WTC11 (cell line): ENCODE results near the gene ZNF415.

Experiments
- TF ChIP-seq, protein P1 (sequence below): sonication (generic); formaldehyde crosslinking; IDR thresholded peaks from 2 replicates; pipeline ENCODE4 v1.8.1; 2023; ENCODE audit warnings: mild to moderate bottlenecking, missing genetic modification reagents
- TF ChIP-seq, protein P2 (sequence below): sonication (generic); formaldehyde crosslinking; IDR thresholded peaks from 2 replicates; pipeline ENCODE4 v1.8.0; 2023; ENCODE audit warnings: missing genetic modification reagents
- TF ChIP-seq, protein P3 (sequence below): fragments of 200-600 bp; IDR thresholded peaks from 2 replicates; pipeline ENCODE4 v1.8.0; 2022; ENCODE audit warnings: antibody characterized with exemption
- TF ChIP-seq, protein P4 (sequence below): sonication (generic); formaldehyde crosslinking; IDR thresholded peaks from 2 replicates; pipeline ENCODE4 v1.8.0; 2022; ENCODE audit warnings: missing genetic modification reagents

DNA sequence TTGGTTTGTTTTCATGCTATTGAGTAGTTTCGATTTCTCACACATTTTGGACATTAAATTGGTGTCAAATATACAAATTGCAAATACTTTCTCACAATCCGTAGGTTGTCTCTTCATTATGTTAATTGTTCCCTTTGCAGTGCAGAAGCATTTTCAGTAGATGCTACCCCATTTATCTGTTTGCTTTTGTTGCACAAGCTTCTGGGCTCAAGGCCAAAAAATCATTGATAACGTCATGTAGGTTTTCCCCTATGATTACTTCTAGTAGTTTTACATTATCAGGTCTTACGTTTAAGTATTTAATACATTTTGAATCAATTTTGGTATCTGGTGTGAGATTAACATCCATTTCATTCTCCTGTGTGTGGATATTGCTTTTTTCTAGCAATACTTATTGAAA is 40.2 kb upstream of the ZNF415 start:
- TF ChIP-seq, protein P1, sequence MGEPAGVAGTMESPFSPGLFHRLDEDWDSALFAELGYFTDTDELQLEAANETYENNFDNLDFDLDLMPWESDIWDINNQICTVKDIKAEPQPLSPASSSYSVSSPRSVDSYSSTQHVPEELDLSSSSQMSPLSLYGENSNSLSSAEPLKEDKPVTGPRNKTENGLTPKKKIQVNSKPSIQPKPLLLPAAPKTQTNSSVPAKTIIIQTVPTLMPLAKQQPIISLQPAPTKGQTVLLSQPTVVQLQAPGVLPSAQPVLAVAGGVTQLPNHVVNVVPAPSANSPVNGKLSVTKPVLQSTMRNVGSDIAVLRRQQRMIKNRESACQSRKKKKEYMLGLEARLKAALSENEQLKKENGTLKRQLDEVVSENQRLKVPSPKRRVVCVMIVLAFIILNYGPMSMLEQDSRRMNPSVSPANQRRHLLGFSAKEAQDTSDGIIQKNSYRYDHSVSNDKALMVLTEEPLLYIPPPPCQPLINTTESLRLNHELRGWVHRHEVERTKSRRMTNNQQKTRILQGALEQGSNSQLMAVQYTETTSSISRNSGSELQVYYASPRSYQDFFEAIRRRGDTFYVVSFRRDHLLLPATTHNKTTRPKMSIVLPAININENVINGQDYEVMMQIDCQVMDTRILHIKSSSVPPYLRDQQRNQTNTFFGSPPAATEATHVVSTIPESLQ (CRISPR knock-in tag) = no peak
- TF ChIP-seq, protein P2, sequence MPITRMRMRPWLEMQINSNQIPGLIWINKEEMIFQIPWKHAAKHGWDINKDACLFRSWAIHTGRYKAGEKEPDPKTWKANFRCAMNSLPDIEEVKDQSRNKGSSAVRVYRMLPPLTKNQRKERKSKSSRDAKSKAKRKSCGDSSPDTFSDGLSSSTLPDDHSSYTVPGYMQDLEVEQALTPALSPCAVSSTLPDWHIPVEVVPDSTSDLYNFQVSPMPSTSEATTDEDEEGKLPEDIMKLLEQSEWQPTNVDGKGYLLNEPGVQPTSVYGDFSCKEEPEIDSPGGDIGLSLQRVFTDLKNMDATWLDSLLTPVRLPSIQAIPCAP (CRISPR knock-in tag) = no peak
- TF ChIP-seq, protein P3, sequence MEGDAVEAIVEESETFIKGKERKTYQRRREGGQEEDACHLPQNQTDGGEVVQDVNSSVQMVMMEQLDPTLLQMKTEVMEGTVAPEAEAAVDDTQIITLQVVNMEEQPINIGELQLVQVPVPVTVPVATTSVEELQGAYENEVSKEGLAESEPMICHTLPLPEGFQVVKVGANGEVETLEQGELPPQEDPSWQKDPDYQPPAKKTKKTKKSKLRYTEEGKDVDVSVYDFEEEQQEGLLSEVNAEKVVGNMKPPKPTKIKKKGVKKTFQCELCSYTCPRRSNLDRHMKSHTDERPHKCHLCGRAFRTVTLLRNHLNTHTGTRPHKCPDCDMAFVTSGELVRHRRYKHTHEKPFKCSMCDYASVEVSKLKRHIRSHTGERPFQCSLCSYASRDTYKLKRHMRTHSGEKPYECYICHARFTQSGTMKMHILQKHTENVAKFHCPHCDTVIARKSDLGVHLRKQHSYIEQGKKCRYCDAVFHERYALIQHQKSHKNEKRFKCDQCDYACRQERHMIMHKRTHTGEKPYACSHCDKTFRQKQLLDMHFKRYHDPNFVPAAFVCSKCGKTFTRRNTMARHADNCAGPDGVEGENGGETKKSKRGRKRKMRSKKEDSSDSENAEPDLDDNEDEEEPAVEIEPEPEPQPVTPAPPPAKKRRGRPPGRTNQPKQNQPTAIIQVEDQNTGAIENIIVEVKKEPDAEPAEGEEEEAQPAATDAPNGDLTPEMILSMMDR = no peak
- TF ChIP-seq, protein P4, sequence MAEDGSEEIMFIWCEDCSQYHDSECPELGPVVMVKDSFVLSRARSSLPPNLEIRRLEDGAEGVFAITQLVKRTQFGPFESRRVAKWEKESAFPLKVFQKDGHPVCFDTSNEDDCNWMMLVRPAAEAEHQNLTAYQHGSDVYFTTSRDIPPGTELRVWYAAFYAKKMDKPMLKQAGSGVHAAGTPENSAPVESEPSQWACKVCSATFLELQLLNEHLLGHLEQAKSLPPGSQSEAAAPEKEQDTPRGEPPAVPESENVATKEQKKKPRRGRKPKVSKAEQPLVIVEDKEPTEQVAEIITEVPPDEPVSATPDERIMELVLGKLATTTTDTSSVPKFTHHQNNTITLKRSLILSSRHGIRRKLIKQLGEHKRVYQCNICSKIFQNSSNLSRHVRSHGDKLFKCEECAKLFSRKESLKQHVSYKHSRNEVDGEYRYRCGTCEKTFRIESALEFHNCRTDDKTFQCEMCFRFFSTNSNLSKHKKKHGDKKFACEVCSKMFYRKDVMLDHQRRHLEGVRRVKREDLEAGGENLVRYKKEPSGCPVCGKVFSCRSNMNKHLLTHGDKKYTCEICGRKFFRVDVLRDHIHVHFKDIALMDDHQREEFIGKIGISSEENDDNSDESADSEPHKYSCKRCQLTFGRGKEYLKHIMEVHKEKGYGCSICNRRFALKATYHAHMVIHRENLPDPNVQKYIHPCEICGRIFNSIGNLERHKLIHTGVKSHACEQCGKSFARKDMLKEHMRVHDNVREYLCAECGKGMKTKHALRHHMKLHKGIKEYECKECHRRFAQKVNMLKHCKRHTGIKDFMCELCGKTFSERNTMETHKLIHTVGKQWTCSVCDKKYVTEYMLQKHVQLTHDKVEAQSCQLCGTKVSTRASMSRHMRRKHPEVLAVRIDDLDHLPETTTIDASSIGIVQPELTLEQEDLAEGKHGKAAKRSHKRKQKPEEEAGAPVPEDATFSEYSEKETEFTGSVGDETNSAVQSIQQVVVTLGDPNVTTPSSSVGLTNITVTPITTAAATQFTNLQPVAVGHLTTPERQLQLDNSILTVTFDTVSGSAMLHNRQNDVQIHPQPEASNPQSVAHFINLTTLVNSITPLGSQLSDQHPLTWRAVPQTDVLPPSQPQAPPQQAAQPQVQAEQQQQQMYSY (CRISPR knock-in tag) = no peak
